Suprapubic skin (tissue), 2 donors: Measurements from ENCODE around the gene ASB6.

ENCODE experiments used
- EP300 ChIP-seq: sonication (generic); formaldehyde crosslinking; IDR thresholded peaks from one replicate; pipeline ENCODE4 v1.6.1; 2017; ENCODE audit warnings: antibody characterized with exemption
- POLR2A ChIP-seq, 2 donors: fragments of 450-650 bp; IDR thresholded peaks; one replicate each; pipeline ENCODE4 v1.6.1; 2017; ENCODE audit warnings: antibody characterized with exemption in 2 of 2, mild to moderate bottlenecking in 2 of 2, moderate library complexity in 2 of 2

- no peak for TF ChIP-seq EP300
- TF ChIP-seq POLR2A (IDR thresholded peaks at IDR 0.05): no peak
Observed at GRCh38 chr9:129667378-129667777, 25.4 kb upstream of the ASB6 start.
